IMR-90 (cell line): ENCODE results near the gene SAMD15. TPM values are rescaled to one million over a fixed set of nuclear protein-coding genes. Genes with fewer than 3 reads are reported as not detected.

Source experiments
- ATAC-seq: fragments of 200-7000 bp; cut with Tn5 transposase; 2 replicates; pipeline ENCODE4 v1.9.1; 2020; ENCODE audit warnings: low read depth, mild to moderate bottlenecking, moderate library complexity
- BruUV-seq: library from RNA; stranded (reverse); fragments of 400-500 nt; replicated peaks from 2 replicates; lab custom pipeline; 2021; lab: Mats Ljungman, UMichigan
- CTCF ChIA-PET: fragments of 300-600 bp; formaldehyde crosslinking; extraction: SDS; loops from one replicate; lab custom pipeline; 2021; ENCODE audit warnings: antibody characterized with exemption; lab: Yijun Ruan, JAX
- POLR2A ChIA-PET: fragments of 300-600 bp; sonication (Branson Sonifier 250); formaldehyde crosslinking; loops from one replicate; lab custom pipeline; 2022; ENCODE audit warnings: antibody characterized with exemption; ENCODE audit not compliant: unreplicated experiment; lab: Charles Lee
- DNase-seq: peaks from one replicate; pipeline ENCODE4 v3.0.0; 2013
- H2AFZ ChIP-seq: replicated peaks from 2 replicates; pipeline ENCODE3; 2013; ENCODE audit warnings: low read length, mild to moderate bottlenecking; ENCODE audit not compliant: poor library complexity
- H2AK5ac ChIP-seq: 2 replicates; pipeline ENCODE4 v1.6.1; 2013; ENCODE audit warnings: low read depth, low read length, inconsistent platforms
- H2AK9ac ChIP-seq: replicated peaks from 2 replicates; pipeline ENCODE3; 2013; ENCODE audit warnings: mild to moderate bottlenecking, low read depth, low read length, moderate library complexity; ENCODE audit not compliant: poor library complexity
- H2BK120ac ChIP-seq: 2 replicates; pipeline ENCODE4 v1.6.1; 2013; ENCODE audit warnings: low read depth, low read length, inconsistent platforms
- H2BK15ac ChIP-seq: 3 replicates; pipeline ENCODE4 v1.6.1; 2013; ENCODE audit warnings: low read depth, low read length, inconsistent platforms
- H2BK20ac ChIP-seq: 2 replicates; pipeline ENCODE4 v1.6.1; 2013; ENCODE audit warnings: low read depth, mild to moderate bottlenecking, inconsistent platforms, low read length, moderate library complexity
- H2BK5ac ChIP-seq: 2 replicates; pipeline ENCODE4 v1.6.1; 2013; ENCODE audit warnings: mild to moderate bottlenecking, low read depth, low read length, inconsistent platforms; ENCODE audit not compliant: poor library complexity, severe bottlenecking
- H3K14ac ChIP-seq: replicated peaks from 2 replicates; pipeline ENCODE4 v1.6.1; 2013; ENCODE audit warnings: low read depth, low read length, inconsistent platforms
- H3K18ac ChIP-seq: 2 replicates; pipeline ENCODE4 v1.6.1; 2013; ENCODE audit warnings: low read depth, low read length, control low read depth
- H3K23ac ChIP-seq: 2 replicates; pipeline ENCODE4 v1.6.1; 2013; ENCODE audit warnings: low read depth, low read length, inconsistent platforms
- H3K27ac ChIP-seq: 2 replicates; pipeline ENCODE4 v1.5.1; 2013; ENCODE audit warnings: mild to moderate bottlenecking, control low read depth, low read length; ENCODE audit not compliant: insufficient read depth
- H3K27me3 ChIP-seq: 2 replicates; pipeline ENCODE4 v1.6.1; 2013; ENCODE audit warnings: low read length; ENCODE audit not compliant: control insufficient read depth, insufficient read depth
- H3K36me3 ChIP-seq: 2 replicates; pipeline ENCODE4 v1.6.1; 2013; ENCODE audit warnings: low read length, mixed read lengths; ENCODE audit not compliant: control insufficient read depth, insufficient read depth
- H3K4ac ChIP-seq: 2 replicates; pipeline ENCODE4 v1.6.1; 2013; ENCODE audit warnings: low read depth, low read length, inconsistent platforms
- H3K4me1 ChIP-seq: 2 replicates; pipeline ENCODE4 v1.6.1; 2013; ENCODE audit warnings: low read length, mixed read lengths; ENCODE audit not compliant: control insufficient read depth, insufficient read depth
- H3K4me2 ChIP-seq: 2 replicates; pipeline ENCODE4 v1.6.1; 2013; ENCODE audit warnings: low read depth, mild to moderate bottlenecking, control low read depth, low read length, moderate library complexity
- H3K4me3 ChIP-seq: 2 replicates; pipeline ENCODE4 v1.5.1; 2013; ENCODE audit warnings: low read depth, mild to moderate bottlenecking, control low read depth, low read length, moderate library complexity; ENCODE audit not compliant: insufficient read depth
- H3K56ac ChIP-seq: 2 replicates; pipeline ENCODE4 v1.6.1; 2013; ENCODE audit warnings: low read length, inconsistent platforms; ENCODE audit not compliant: insufficient read depth; ENCODE audit errors: extremely low read depth
- H3K79me1 ChIP-seq, 2 experiments: 2 replicates each; pipeline ENCODE4 v1.6.1; 2013; ENCODE audit warnings: low read length in 2 of 2, inconsistent platforms in 1 of 2, low read depth in 1 of 2
- H3K9ac ChIP-seq: 2 replicates; pipeline ENCODE4 v1.6.1; 2013; ENCODE audit warnings: low read depth, low read length, control low read depth
- H3K9me1 ChIP-seq: 2 replicates; pipeline ENCODE4 v1.6.1; 2013; ENCODE audit warnings: low read length, inconsistent platforms; ENCODE audit not compliant: insufficient read depth
- H3K9me3 ChIP-seq: 2 replicates; pipeline ENCODE4 v1.6.1; 2013; ENCODE audit warnings: low read length; ENCODE audit not compliant: control insufficient read depth, insufficient read depth
- H4K20me1 ChIP-seq: 2 replicates; pipeline ENCODE4 v1.6.1; 2013; ENCODE audit warnings: low read length, inconsistent platforms; ENCODE audit not compliant: insufficient read depth
- H4K5ac ChIP-seq: 2 replicates; pipeline ENCODE4 v1.6.1; 2013; ENCODE audit warnings: mild to moderate bottlenecking, low read depth, low read length, control low read depth
- H4K8ac ChIP-seq, 2 experiments: 2 replicates each; pipeline ENCODE4 v1.6.1; 2013; ENCODE audit warnings: low read depth in 2 of 2, low read length in 2 of 2, control low read depth in 1 of 2, inconsistent platforms in 1 of 2
- H4K91ac ChIP-seq: 2 replicates; pipeline ENCODE4 v1.6.1; 2013; ENCODE audit warnings: low read depth, low read length, inconsistent platforms; ENCODE audit not compliant: insufficient read depth
- CEBPB ChIP-seq: IDR thresholded peaks from 2 replicates; pipeline ENCODE4 v1.6.1; 2012; ENCODE audit warnings: low read depth, low read length, improper control_type of control experiment
- MAFK ChIP-seq: IDR thresholded peaks from 2 replicates; pipeline ENCODE4 v1.6.1; 2012; ENCODE audit warnings: low read depth, low read length, improper control_type of control experiment
- MAZ ChIP-seq: IDR thresholded peaks from 2 replicates; pipeline ENCODE4 v1.6.1; 2012; ENCODE audit warnings: low read depth, mild to moderate bottlenecking, low read length, improper control_type of control experiment, moderate library complexity, borderline replicate concordance
- RCOR1 ChIP-seq: IDR thresholded peaks from 2 replicates; pipeline ENCODE4 v1.6.1; 2012; ENCODE audit warnings: mild to moderate bottlenecking, low read length, improper control_type of control experiment; ENCODE audit not compliant: insufficient replicate concordance
- RFX5 ChIP-seq: IDR thresholded peaks from 2 replicates; pipeline ENCODE4 v1.8.0; 2012; ENCODE audit warnings: low read depth, mild to moderate bottlenecking, low read length, moderate library complexity
- WGBS, 2 experiments: methylation state at CpG; one replicate each; pipeline versions ENCODE4 v1.1.5 to v1.1.7; 2013; ENCODE audit warnings: missing lambda C conversion rate in 2 of 2; ENCODE audit not compliant: insufficient read length in 1 of 2; ENCODE audit errors: extremely low coverage in 2 of 2; 5-methylcytosine and 5-hydroxymethylcytosine counted together
- dilution Hi-C: fragments of 300-500 bp; cut with HindIII; formaldehyde crosslinking; loops from one replicate; pipeline ENCODE4 v1.14.3; 2018; ENCODE audit warnings: low sequenced_read_pairs; ENCODE audit not compliant: unreplicated experiment
- in situ Hi-C: fragments of 300-500 bp; cut with MboI; formaldehyde crosslinking; loops from 3 replicates; pipeline ENCODE4 v1.14.3; 2019; ENCODE audit warnings: low sequenced_read_pairs, inconsistent platforms, mixed read lengths
- intact Hi-C: fragments of 100-400 bp; cut with micrococcal nuclease; formaldehyde crosslinking; loops from 2 replicates; pipeline ENCODE4 v1.10.0; 2022
- polyA plus RNA-seq, 3 experiments: library from polyadenylated mRNA; depleted of rRNA; stranded (reverse); fragments of >200 nt; gene quantifications; 2 replicates each; pipeline ENCODE4 v1.2.3, GENCODE V29; 2012; ENCODE audit warnings: low replicate concordance in 1 of 3
- total RNA-seq: library from RNA; depleted of rRNA; stranded (reverse); fragments of >200 nt; gene quantifications from 2 replicates; pipeline ENCODE4 v1.2.3, GENCODE V29; 2012

The SAMD15 gene
- total and polyA plus RNA-seq, 2 of the 4 experiments (the other 2 are of a cell fraction), result 0.68 to 1.3 TPM

DNA sequence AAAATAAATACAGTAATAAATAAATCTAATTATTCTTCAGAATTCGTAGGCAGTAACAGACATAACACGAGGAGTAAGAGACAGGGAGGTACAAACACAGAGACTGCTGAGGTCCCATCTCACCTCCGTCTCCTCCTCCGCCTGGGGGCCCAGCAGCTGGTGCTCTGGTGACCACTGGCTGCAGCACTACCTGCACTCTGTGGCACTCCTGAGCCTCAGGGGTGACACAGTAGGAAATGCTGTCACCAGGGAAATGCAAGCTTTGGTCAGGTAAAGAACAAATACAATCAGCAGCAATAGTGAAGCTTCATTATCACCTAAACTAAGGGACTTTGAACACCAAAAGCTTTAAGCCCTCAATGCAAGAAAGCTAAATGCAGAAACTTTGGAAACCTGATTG is 36.8 kb upstream of the SAMD15 start:
- no CpG with 5 or more reads among the region's 4 CpGs for WGBS, 2 experiments
- H4K91ac ChIP-seq, result no peak overlapping the region
- no peak overlapping the region for H2AFZ ChIP-seq
- POLR2A ChIA-PET, result no interaction called here
- no peak overlapping the region for H3K23ac ChIP-seq
- H2AK9ac ChIP-seq, result no peak overlapping the region
- no peak overlapping the region for H4K8ac ChIP-seq
- H4K20me1 ChIP-seq, result no peaks in the 10 kb centered on the region
- TF ChIP-seq RCOR1, result no peak
- no peak for TF ChIP-seq RFX5
- no peak for TF ChIP-seq CEBPB
- TF ChIP-seq MAZ, result no peak
- TF ChIP-seq MAFK, result no peak
- no peak overlapping the region for H3K4me3 ChIP-seq
- DNase-seq (no peak), ATAC-seq (no peak)
- no peaks in the 10 kb centered on the region for H3K79me1 ChIP-seq
- intact Hi-C loops, result no loop called here
- H2BK120ac ChIP-seq, result no peak overlapping the region
- no peak overlapping the region for H3K4ac ChIP-seq
- H2BK20ac ChIP-seq, result no peak overlapping the region
- H3K9me3 ChIP-seq, result no peaks in the 10 kb centered on the region
- no peak overlapping the region for H2BK15ac ChIP-seq
- no peak overlapping the region for H3K14ac ChIP-seq
- no peak overlapping the region for H3K9ac ChIP-seq
- in situ Hi-C loops, result no loop called here
- no peak overlapping the region for H3K4me2 ChIP-seq
- H3K27me3 ChIP-seq, result no peaks in the 10 kb centered on the region
- H3K9me1 ChIP-seq, result 0 out of 2 replicates have a peak, but pooled peaks cover 4% of the 10 kb centered on the region
- dilution Hi-C loops, result no loop called here
- no peak overlapping the region for H3K27ac ChIP-seq
- no peak overlapping the region for H2AK5ac ChIP-seq
- H2BK5ac ChIP-seq, result no peak overlapping the region
- H3K18ac ChIP-seq, result no peak overlapping the region
- peaks cover 4% of the 10 kb centered on the region; the same call in 1 of the 2 replicates for H3K4me1 ChIP-seq
- H3K36me3 ChIP-seq, result peaks cover 8% of the 10 kb centered on the region
- no TSS peak for BruUV-seq
- CTCF ChIA-PET, result no interaction called here
- no peak overlapping the region for H3K56ac ChIP-seq
- H4K5ac ChIP-seq, result no peak overlapping the region
